H9 (cell line): ENCODE measurements around the gene STARD3NL. TPM values are rescaled to one million over a fixed set of nuclear protein-coding genes. Genes with fewer than 3 reads are reported as not detected.
A peak's percentile ranks its signal among the peaks of the same experiment; 100 is the strongest.

Source experiments
- DNase-seq: peaks from one replicate; pipeline ENCODE4 v3.0.0-alpha.2; 2017
- H2AFZ ChIP-seq: one replicate; pipeline ENCODE4 v1.6.1; 2013; ENCODE audit warnings: mild to moderate bottlenecking, low read length, control low read depth, moderate library complexity
- H2AK5ac ChIP-seq: 2 replicates; pipeline ENCODE4 v1.6.1; 2013; ENCODE audit warnings: low read length, control low read depth, mixed read lengths; ENCODE audit not compliant: insufficient read length
- H2BK120ac ChIP-seq: one replicate; pipeline ENCODE4 v1.6.1; 2013; ENCODE audit warnings: low read depth, mild to moderate bottlenecking, low read length, control low read depth, inconsistent platforms; ENCODE audit not compliant: poor library complexity, severe bottlenecking
- H2BK12ac ChIP-seq: 2 replicates; pipeline ENCODE4 v1.6.1; 2013; ENCODE audit warnings: low read length, control low read depth, mixed read lengths, low read depth; ENCODE audit not compliant: insufficient read length
- H2BK15ac ChIP-seq: 2 replicates; pipeline ENCODE4 v1.6.1; 2013; ENCODE audit warnings: low read depth, low read length, control low read depth
- H2BK20ac ChIP-seq: one replicate; pipeline ENCODE4 v1.6.1; 2013; ENCODE audit warnings: low read depth, mild to moderate bottlenecking, low read length, control low read depth, inconsistent platforms; ENCODE audit not compliant: poor library complexity, severe bottlenecking
- H2BK5ac ChIP-seq: 2 replicates; pipeline ENCODE4 v1.6.1; 2013; ENCODE audit warnings: low read length, control low read depth, mixed read lengths; ENCODE audit not compliant: insufficient read length
- H3K14ac ChIP-seq: 2 replicates; pipeline ENCODE4 v1.6.1; 2013; ENCODE audit warnings: low read length, control low read depth; ENCODE audit not compliant: insufficient read depth
- H3K18ac ChIP-seq: 2 replicates; pipeline ENCODE4 v1.6.1; 2013; ENCODE audit warnings: low read depth, mild to moderate bottlenecking, mixed read lengths, low read length, control low read depth; ENCODE audit not compliant: insufficient read length
- H3K23ac ChIP-seq: 2 replicates; pipeline ENCODE4 v1.6.1; 2013; ENCODE audit warnings: low read length, control low read depth, mixed read lengths, low read depth; ENCODE audit not compliant: insufficient read length
- H3K23me2 ChIP-seq: 2 replicates; pipeline ENCODE4 v1.6.1; 2013; ENCODE audit warnings: low read depth, mild to moderate bottlenecking, mixed read lengths, low read length, control low read depth; ENCODE audit not compliant: insufficient read length, poor library complexity, severe bottlenecking
- H3K27ac ChIP-seq: 2 replicates; pipeline ENCODE4 v1.5.1; 2013; ENCODE audit warnings: low read length, control low read depth, mixed read lengths, low read depth; ENCODE audit not compliant: insufficient read length
- H3K27me3 ChIP-seq: 2 replicates; pipeline ENCODE4 v1.6.1; 2013; ENCODE audit warnings: low read length, control low read depth, inconsistent platforms; ENCODE audit not compliant: insufficient read depth
- H3K4ac ChIP-seq: 2 replicates; pipeline ENCODE4 v1.6.1; 2013; ENCODE audit warnings: low read depth, mild to moderate bottlenecking, control low read depth, inconsistent platforms, low read length, moderate library complexity
- H3K4me1 ChIP-seq: 2 replicates; pipeline ENCODE4 v1.6.1; 2013; ENCODE audit warnings: low read length, control low read depth, inconsistent platforms; ENCODE audit not compliant: insufficient read depth
- H3K4me2 ChIP-seq: 2 replicates; pipeline ENCODE4 v1.6.1; 2013; ENCODE audit warnings: low read length, control low read depth, mixed read lengths; ENCODE audit not compliant: insufficient read length, insufficient read depth
- H3K56ac ChIP-seq: 2 replicates; pipeline ENCODE4 v1.6.1; 2013; ENCODE audit warnings: low read depth, mild to moderate bottlenecking, mixed read lengths, low read length, control low read depth; ENCODE audit not compliant: insufficient read length
- H3K79me1 ChIP-seq: 2 replicates; pipeline ENCODE4 v1.6.1; 2013; ENCODE audit warnings: low read depth, mild to moderate bottlenecking, moderate library complexity, low read length, control low read depth, inconsistent platforms; ENCODE audit not compliant: insufficient read depth, poor library complexity, severe bottlenecking
- H3K79me2 ChIP-seq: 2 replicates; pipeline ENCODE4 v1.6.1; 2013; ENCODE audit warnings: low read length, control low read depth, inconsistent platforms; ENCODE audit not compliant: insufficient read depth
- H3K9ac ChIP-seq: 2 replicates; pipeline ENCODE4 v1.6.1; 2013; ENCODE audit warnings: low read length, control low read depth, mixed read lengths; ENCODE audit not compliant: insufficient read length; ENCODE audit errors: extremely low read depth
- H3K9me3 ChIP-seq: one replicate; pipeline ENCODE4 v1.6.1; 2013; ENCODE audit warnings: low read depth, low read length, inconsistent platforms; ENCODE audit not compliant: control insufficient read depth
- H3T11ph ChIP-seq: one replicate; pipeline ENCODE4 v1.6.1; 2013; ENCODE audit warnings: mild to moderate bottlenecking, low read length, control low read depth, inconsistent platforms
- H4K20me1 ChIP-seq: one replicate; pipeline ENCODE4 v1.6.1; 2013; ENCODE audit not compliant: control insufficient read depth, insufficient read length, insufficient read depth
- H4K5ac ChIP-seq: 2 replicates; pipeline ENCODE4 v1.6.1; 2013; ENCODE audit warnings: low read depth, mild to moderate bottlenecking, mixed read lengths, low read length, control low read depth; ENCODE audit not compliant: insufficient read length
- H4K8ac ChIP-seq: replicated peaks from 2 replicates; pipeline ENCODE4 v1.6.1; 2013; ENCODE audit warnings: low read length, control low read depth, mixed read lengths, low read depth; ENCODE audit not compliant: insufficient read length
- H4K91ac ChIP-seq: 2 replicates; pipeline ENCODE4 v1.6.1; 2013; ENCODE audit warnings: low read depth, mild to moderate bottlenecking, moderate library complexity, mixed read lengths, low read length, control low read depth; ENCODE audit not compliant: insufficient read length
- H3K27ac Mint-ChIP-seq, 3 experiments: 2 replicates in 2 of 3; 3 replicates in 1 of 3; pipeline ENCODE4 v1.8.0; 2020 to 2021; ENCODE audit warnings: mixed read lengths in 3 of 3, mild to moderate bottlenecking in 1 of 3, moderate library complexity in 1 of 3
- H3K27me3 Mint-ChIP-seq: 2 replicates; pipeline ENCODE4 v1.8.0; 2021; ENCODE audit warnings: low read depth, mild to moderate bottlenecking, moderate library complexity, mixed read lengths
- H3K36me3 Mint-ChIP-seq, 3 experiments: 2 replicates in 2 of 3; 3 replicates in 1 of 3; pipeline ENCODE4 v1.8.0; 2020 to 2021; ENCODE audit warnings: low read depth in 3 of 3, mixed read lengths in 3 of 3; ENCODE audit not compliant: insufficient read depth in 1 of 3
- H3K4me1 Mint-ChIP-seq, 2 experiments: 2 replicates each; pipeline ENCODE4 v1.8.0; 2020; ENCODE audit warnings: mixed read lengths in 2 of 2
- H3K4me3 Mint-ChIP-seq, 2 experiments: 2 replicates in 1 of 2; 3 replicates in 1 of 2; pipeline ENCODE4 v1.8.0; 2020 to 2021; ENCODE audit warnings: mild to moderate bottlenecking in 2 of 2, mixed read lengths in 2 of 2, moderate library complexity in 1 of 2
- H3K9me3 Mint-ChIP-seq, 2 experiments: 2 replicates in 1 of 2; 3 replicates in 1 of 2; pipeline ENCODE4 v1.8.0; 2020; ENCODE audit warnings: mild to moderate bottlenecking in 2 of 2, mixed read lengths in 2 of 2, moderate library complexity in 1 of 2
- CTCF ChIP-seq: fragments of 200-600 bp; sonication (generic); conservative IDR thresholded peaks from 3 replicates; pipeline ENCODE4 v1.8.0; 2021; ENCODE audit warnings: antibody characterized with exemption, mild to moderate bottlenecking
- WGBS: extraction: QIAGEN DNeasy Blood & Tissue Kit; methylation state at CpG from one replicate; pipeline ENCODE4 v1.1.7; 2013; ENCODE audit warnings: missing lambda C conversion rate, low lambda C conversion rate, mixed read lengths; ENCODE audit not compliant: insufficient read length; ENCODE audit errors: extremely low coverage; 5-methylcytosine and 5-hydroxymethylcytosine counted together
- total RNA-seq: library from RNA; stranded (reverse); gene quantifications from 2 replicates; pipeline ENCODE4 v1.2.1, GENCODE V29; 2021

The STARD3NL gene
- total RNA-seq, 1 experiment from 2014 or later = 36.5 TPM

- Histone ChIP-seq H2AFZ (no peak overlapping the region), H4K8ac (no peak overlapping the region), H3K79me1 (peaks cover 3% of the 10 kb centered on the region), H2AK5ac (no peak overlapping the region), H4K5ac (no peak overlapping the region), H3K9me3 (no peaks in the 10 kb centered on the region), H2BK12ac (no peak overlapping the region), H3K27me3 (no peaks in the 10 kb centered on the region), H4K20me1 (no peaks in the 10 kb centered on the region), H3K14ac (no peak overlapping the region), H3K9ac (peak overlapping the region; percentile 37), H4K91ac (no peak overlapping the region), H3T11ph (no peak overlapping the region), H3K23ac (no peak overlapping the region), H2BK5ac (no peak overlapping the region), H2BK120ac (no peak overlapping the region), H3K4me2 (peak overlapping the region; percentile 48), H3K56ac (no peak overlapping the region), H3K27ac (no peak overlapping the region), H3K18ac (no peak overlapping the region), H2BK20ac (no peak overlapping the region), H3K4ac (no peak overlapping the region), H2BK15ac (no peak overlapping the region), H3K79me2 (peaks cover 4% of the 10 kb centered on the region; the same call in 1 of the 2 replicates), H3K4me1 (peaks cover 14% of the 10 kb centered on the region), H3K23me2 (no peaks in the 10 kb centered on the region)
- Mint-ChIP-seq H3K4me1 (peaks cover 39 to 47% of the 10 kb centered on the region in 2 experiments), H3K4me3 (peak overlapping the region in 1 of 2 experiments; percentile 1; a peak in 1 of 5 replicates), H3K27me3 (no peaks in the 10 kb centered on the region), H3K9me3 (peaks cover 0 to 8% of the 10 kb centered on the region in 2 experiments; a peak in 4 of 5 replicates), H3K36me3 (peaks cover 2 to 10% (median 10%) of the 10 kb centered on the region in 3 experiments; a peak in 5 of 7 replicates), H3K27ac (peak overlapping the region in 2 of 3 experiments; percentile 17 to 25; a peak in 2 of 7 replicates)
- no CpG with 5 or more reads among the region's 4 CpGs for WGBS
- DNase-seq = no peak
- no peak for TF ChIP-seq CTCF
Observed at GRCh38 chr7:38189231-38189938, 11.3 kb downstream of the STARD3NL start.
